ENCODE data around the gene WFS1. TPM values are rescaled to one million over a fixed set of nuclear protein-coding genes. Genes with fewer than 3 reads are reported as not detected.

WFS1 gene, protein sequence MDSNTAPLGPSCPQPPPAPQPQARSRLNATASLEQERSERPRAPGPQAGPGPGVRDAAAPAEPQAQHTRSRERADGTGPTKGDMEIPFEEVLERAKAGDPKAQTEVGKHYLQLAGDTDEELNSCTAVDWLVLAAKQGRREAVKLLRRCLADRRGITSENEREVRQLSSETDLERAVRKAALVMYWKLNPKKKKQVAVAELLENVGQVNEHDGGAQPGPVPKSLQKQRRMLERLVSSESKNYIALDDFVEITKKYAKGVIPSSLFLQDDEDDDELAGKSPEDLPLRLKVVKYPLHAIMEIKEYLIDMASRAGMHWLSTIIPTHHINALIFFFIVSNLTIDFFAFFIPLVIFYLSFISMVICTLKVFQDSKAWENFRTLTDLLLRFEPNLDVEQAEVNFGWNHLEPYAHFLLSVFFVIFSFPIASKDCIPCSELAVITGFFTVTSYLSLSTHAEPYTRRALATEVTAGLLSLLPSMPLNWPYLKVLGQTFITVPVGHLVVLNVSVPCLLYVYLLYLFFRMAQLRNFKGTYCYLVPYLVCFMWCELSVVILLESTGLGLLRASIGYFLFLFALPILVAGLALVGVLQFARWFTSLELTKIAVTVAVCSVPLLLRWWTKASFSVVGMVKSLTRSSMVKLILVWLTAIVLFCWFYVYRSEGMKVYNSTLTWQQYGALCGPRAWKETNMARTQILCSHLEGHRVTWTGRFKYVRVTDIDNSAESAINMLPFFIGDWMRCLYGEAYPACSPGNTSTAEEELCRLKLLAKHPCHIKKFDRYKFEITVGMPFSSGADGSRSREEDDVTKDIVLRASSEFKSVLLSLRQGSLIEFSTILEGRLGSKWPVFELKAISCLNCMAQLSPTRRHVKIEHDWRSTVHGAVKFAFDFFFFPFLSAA
- 1 to 10 TPM; 1.1 to 2.6 TPM for total RNA-seq

GRCh38 chr4:6269616-6270511, at the start of gene WFS1:
WFS1 (plus strand) TSS chr4:6269850; CDS start chr4:6277456, 7,606 bp downstream.
- no peaks in the 10 kb centered on the region for H3K27me3 Mint-ChIP-seq
- H3K36me3 Mint-ChIP-seq (ENCODE audit: low read depth), result no peaks in the 10 kb centered on the region
- no peaks in the 10 kb centered on the region for H3K4me1 Mint-ChIP-seq
- peak within 1 kb of the TSS; percentile 50 for H3K27ac Mint-ChIP-seq
- ATAC-seq (replicated peaks), result peak; percentile 100
- H3K9me3 Mint-ChIP-seq, result no peaks in the 10 kb centered on the region
- peak within 1 kb of the TSS; percentile 80 for H3K4me3 Mint-ChIP-seq

DNA sequence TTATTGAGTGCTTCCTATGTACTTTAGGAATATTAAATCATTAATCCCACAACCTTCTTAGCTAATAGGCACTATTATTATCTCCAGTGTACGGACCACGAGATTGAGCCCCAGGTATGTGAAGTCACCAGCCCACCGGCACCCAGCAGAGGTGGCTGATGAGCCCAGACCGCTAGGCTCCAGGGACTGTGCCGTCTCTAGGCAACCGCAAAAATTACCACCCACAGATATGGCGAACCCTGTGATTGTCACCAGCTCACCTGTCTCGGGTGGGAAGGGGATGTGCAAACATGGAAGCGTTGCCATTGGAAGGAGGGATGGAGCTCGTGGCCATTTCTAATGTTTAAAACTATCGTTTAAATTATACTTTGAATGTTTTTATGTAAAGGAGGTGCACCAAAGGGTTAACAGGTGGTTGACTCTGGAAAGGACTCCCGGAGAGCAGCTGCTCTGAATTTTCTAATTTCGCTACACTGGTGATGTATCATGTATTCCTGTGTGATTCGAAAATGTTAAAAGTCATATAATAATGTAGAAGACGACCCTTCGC, 48.3 kb upstream of the WFS1 start:
- H3K36me3 Mint-ChIP-seq (ENCODE audit: low read depth), result no peaks in the 10 kb centered on the region
- peaks cover 48% of the 10 kb centered on the region for H3K27me3 Mint-ChIP-seq
- ATAC-seq (replicated peaks), result no peak
- H3K4me3 Mint-ChIP-seq, result peak overlapping the region; percentile 25
- H3K27ac Mint-ChIP-seq, result no peak overlapping the region
- H3K4me1 Mint-ChIP-seq, result no peaks in the 10 kb centered on the region
- peaks cover 3% of the 10 kb centered on the region for H3K9me3 Mint-ChIP-seq

DNA sequence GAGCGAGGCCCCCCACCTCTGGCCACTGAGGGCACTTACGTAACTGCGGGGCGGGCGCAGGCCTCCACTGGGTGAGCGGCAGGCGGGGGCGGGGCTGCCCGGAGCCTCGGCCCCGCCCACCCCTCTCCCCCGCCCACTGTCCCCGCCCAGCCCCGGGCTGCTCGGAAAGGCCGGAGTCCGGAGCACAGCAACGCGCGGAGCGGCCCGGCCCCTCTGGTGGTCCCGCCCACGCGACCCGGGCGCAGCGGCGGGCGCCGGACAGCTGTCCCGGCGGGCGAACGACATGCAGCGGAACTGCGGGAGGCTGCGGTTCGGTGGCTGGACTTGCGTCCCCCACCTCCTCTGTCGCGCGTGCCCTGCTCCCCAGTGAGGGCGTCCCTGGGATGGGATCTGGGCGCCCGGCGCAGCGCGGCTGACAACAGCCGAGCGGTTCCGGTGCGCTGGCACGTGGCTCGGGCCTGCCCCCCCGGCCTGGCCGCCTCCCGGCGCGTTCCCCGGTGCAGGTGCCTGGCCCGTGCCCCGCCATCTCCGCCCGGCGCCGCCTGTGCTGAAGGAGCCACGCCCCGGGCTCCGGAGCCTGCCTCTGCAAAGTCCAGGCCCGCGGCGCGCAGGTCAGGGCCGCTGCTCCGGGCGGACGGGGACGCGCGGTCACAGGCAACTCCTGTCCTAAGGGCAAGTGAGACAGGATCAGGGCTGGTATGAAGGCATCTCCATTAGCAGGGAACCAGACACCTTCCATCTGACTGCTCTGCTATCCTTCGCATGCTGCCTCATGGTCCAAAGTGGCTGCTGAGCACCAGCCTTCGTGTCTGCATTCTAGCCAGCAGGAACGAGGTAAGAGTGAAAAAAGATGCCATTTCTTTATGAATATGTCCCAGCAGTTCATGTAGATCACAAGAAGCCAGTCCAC, 47.5 kb upstream of the WFS1 start:
- peak; percentile 70 for ATAC-seq (replicated peaks)
- Mint-ChIP-seq H3K4me1 (no peaks in the 10 kb centered on the region), H3K9me3 (peaks cover 3% of the 10 kb centered on the region), H3K27me3 (peaks cover 43% of the 10 kb centered on the region), H3K36me3 (ENCODE audit: low read depth) (no peaks in the 10 kb centered on the region), H3K27ac (no peak overlapping the region), H3K4me3 (peak overlapping the region; percentile 25)

DNA sequence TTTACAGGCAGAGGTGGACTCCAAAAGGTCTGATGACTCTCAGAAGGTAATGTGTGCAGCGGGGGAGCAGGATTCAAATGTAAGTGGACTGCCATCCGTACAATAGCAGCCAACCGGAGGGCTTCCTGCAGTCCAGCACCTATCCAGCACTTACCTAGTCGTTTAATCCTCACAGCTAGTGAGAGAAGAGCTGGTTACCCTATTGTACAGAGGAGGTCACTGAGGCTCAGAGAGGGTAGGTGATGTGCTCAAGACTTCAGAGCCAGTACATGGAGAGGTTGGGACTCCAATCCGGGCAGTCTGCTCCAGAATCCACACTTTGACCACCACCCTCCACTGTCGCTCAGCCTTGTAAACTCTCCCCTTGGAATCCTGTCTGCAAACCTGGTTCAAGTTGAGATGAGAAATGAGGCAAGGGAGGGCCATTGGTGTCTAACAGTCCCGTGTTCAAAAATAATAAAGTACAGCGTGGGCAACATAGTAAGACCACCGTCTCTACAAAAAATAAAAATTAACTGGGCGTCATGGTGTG, 46.8 kb upstream of the WFS1 start:
- H3K9me3 Mint-ChIP-seq, result peaks cover 3% of the 10 kb centered on the region
- H3K27ac Mint-ChIP-seq, result no peak overlapping the region
- no peaks in the 10 kb centered on the region for H3K4me1 Mint-ChIP-seq
- H3K36me3 Mint-ChIP-seq (ENCODE audit: low read depth), result no peaks in the 10 kb centered on the region
- peaks cover 43% of the 10 kb centered on the region for H3K27me3 Mint-ChIP-seq
- ATAC-seq (replicated peaks), result no peak
- no peak overlapping the region for H3K4me3 Mint-ChIP-seq

GRCh38 chr4:6224735-6225134, 44.9 kb upstream of the WFS1 start:
- Mint-ChIP-seq H3K36me3 (ENCODE audit: low read depth) (no peaks in the 10 kb centered on the region), H3K4me1 (no peaks in the 10 kb centered on the region), H3K9me3 (peaks cover 3% of the 10 kb centered on the region), H3K27ac (no peak overlapping the region), H3K4me3 (no peak overlapping the region), H3K27me3 (peaks cover 32% of the 10 kb centered on the region)
- ATAC-seq (replicated peaks), result no peak

DNA sequence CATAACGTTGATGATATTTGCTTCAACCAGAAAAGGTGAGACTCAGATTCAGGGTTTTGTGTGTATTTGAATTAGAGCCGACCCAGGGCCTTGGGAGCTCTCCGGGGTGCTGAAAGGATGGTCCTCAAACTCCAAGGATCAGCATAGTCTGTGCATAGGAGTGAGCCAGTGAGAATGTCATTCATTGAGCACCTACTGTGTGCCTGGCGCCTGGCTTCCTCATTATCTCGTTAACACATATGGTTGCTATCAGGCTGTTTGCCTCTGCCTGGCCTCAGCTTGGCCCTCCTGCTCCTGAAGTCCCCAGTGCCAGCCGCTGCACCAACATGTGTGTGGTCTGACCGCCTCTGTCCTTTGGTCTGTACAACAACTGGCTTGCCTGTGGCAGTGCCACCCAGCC, 44.2 kb upstream of the WFS1 start:
- no peak overlapping the region for H3K4me3 Mint-ChIP-seq
- H3K9me3 Mint-ChIP-seq, result peaks cover 3% of the 10 kb centered on the region
- no peak for ATAC-seq (replicated peaks)
- peaks cover 32% of the 10 kb centered on the region for H3K27me3 Mint-ChIP-seq
- no peaks in the 10 kb centered on the region for H3K4me1 Mint-ChIP-seq
- no peaks in the 10 kb centered on the region for H3K36me3 Mint-ChIP-seq (ENCODE audit: low read depth)
- H3K27ac Mint-ChIP-seq, result no peak overlapping the region

GRCh38 chr4:6226506-6226905, 43.1 kb upstream of the WFS1 start:
- no peak for ATAC-seq (replicated peaks)
- Mint-ChIP-seq H3K9me3 (peaks cover 3% of the 10 kb centered on the region), H3K36me3 (ENCODE audit: low read depth) (no peaks in the 10 kb centered on the region), H3K4me1 (no peaks in the 10 kb centered on the region), H3K4me3 (no peak overlapping the region), H3K27ac (no peak overlapping the region), H3K27me3 (peaks cover 22% of the 10 kb centered on the region)

DNA sequence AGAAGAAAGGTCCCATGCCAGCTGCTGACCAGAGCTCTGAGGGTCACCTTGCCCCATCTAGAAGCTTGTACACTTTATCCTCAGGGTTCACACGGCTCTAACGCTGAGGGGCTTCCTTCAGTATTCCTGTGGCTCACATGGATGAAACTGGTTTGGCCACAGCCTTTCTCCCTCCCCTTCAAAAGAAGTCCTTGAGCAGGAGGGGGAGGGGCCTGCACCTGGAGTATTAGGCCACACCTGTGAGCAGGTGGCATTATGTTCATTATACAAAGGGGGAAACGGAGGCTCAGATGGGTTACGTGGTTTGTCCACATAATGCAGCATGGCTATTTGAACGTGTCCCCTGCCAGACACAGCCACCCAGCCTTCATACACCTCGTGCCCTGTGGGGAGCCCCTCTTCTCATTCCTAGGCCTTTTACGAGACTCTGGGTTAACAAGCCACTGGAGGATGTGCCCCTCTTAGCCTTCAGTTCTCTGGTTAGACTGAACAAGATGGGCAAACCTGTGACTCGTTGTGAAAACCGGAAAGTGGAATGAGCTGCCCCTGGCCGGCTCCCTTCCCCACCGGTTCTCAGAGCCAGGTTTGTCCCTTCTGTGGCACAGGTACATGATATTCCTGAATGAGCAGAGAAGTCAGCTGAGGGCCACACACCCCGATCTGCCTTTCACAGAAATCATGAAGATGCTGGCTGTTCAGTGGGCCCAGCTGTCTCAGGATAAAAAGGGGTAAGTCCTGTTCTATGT, 42.1 kb upstream of the WFS1 start:
- Mint-ChIP-seq H3K36me3 (ENCODE audit: low read depth) (no peaks in the 10 kb centered on the region), H3K27me3 (peaks cover 19% of the 10 kb centered on the region), H3K4me1 (no peaks in the 10 kb centered on the region), H3K4me3 (no peak overlapping the region), H3K27ac (no peak overlapping the region), H3K9me3 (peaks cover 3% of the 10 kb centered on the region)
- ATAC-seq (replicated peaks), result no peak

DNA sequence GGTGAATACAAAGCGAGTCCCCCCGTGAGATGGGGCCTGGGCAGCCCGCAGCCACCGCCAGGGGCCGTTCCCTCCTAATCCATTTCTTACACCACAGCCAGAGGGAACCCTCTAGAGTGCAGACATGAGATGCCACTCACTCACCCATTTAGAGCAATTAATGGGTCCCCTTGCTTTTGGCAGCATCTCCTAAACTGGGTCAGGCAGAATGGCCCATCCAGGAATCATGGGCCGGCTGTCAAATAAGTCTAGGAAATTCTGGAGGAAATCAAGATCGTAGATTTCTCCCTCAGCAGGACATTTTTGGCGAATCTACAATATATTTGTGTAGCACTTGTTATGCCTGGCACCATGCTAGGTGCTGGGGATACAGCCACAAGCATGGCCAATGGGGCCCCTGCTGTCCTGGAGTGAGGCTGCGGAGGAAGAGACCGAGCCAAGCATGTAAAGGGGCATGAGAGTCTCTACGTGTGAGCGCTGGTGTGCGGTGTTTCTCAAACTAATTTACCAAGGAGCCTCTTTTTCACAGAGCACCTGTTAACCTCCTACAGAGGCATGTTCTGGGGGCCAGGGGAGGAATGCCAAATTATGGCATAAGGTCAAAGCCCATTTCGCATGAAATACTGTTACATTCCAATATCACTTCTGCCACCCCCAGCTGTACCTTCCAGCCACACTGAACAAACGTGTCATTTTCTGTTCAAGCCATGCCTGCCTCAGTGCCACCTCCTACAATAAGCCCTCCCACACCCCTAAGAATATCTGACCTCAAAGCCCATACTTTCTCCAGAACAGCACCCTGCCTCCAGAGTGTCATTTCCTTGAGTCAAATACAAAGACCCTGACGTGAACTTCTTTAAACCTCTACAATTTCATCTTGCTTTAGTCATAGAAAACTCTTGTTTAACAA, 41.2 kb upstream of the WFS1 start:
- Mint-ChIP-seq H3K4me3 (no peak overlapping the region), H3K4me1 (no peaks in the 10 kb centered on the region), H3K36me3 (ENCODE audit: low read depth) (no peaks in the 10 kb centered on the region), H3K27me3 (peaks cover 17% of the 10 kb centered on the region), H3K27ac (no peak overlapping the region), H3K9me3 (peaks cover 3% of the 10 kb centered on the region)
- no peak for ATAC-seq (replicated peaks)

GRCh38 chr4:6229095-6229494, 40.6 kb upstream of the WFS1 start:
- no peak for ATAC-seq (replicated peaks)
- Mint-ChIP-seq H3K36me3 (ENCODE audit: low read depth) (no peaks in the 10 kb centered on the region), H3K9me3 (peaks cover 3% of the 10 kb centered on the region)

DNA sequence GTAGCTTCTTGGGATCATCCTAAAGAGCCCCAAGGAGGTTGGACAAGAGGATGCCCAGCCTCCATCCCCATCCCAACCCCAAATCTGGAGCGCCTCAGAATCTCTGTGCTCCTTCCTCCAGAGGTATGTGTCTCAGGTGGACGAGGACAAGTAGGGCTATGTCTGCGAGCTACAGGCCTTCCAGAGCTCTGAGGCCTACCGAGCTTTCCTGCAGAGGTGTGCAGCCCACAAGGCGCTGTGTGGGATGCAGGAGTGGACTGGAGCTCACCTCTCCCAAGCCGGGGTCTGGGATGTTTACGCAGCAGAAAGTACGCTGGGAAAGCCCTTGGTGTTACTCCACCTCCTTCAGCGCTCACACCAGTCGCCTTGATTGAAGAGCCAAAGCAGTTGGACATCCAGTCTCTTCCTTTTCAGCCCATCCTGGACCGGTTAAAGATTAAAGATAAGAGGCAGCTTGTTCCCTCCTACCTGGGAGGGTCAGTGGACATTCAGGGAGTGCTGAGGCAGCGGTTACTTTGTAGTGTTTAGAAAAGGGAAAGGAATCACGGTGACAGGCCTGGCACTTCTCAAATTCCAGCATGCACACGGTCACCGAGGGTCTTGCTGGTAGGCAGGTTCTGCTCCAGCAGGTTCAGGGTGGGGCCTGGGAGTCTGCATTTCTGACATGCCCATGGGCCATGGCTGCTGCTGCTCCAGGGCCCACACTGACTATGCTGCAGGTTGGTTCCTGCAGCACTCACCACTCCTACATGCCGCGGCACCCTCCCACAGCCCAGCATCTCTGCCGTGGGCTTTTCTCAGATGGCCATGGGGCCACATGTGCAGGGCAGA, 39.8 kb upstream of the WFS1 start:
- Mint-ChIP-seq H3K4me1 (no peaks in the 10 kb centered on the region), H3K27me3 (peaks cover 7% of the 10 kb centered on the region), H3K9me3 (peaks cover 3% of the 10 kb centered on the region), H3K27ac (no peak overlapping the region), H3K36me3 (ENCODE audit: low read depth) (no peaks in the 10 kb centered on the region), H3K4me3 (no peak overlapping the region)
- no peak for ATAC-seq (replicated peaks)

More at GRCh38 chr4:6229095-6229494, 40.6 kb upstream of the WFS1 start:
- no peaks in the 10 kb centered on the region for H3K4me1 Mint-ChIP-seq
- H3K27me3 Mint-ChIP-seq, result peaks cover 12% of the 10 kb centered on the region
- H3K4me3 Mint-ChIP-seq, result no peak overlapping the region
- H3K27ac Mint-ChIP-seq, result no peak overlapping the region
